DOHH2 (cell line): ENCODE measurements around the gene SPR.

ENCODE experiments used
- CTCF ChIP-seq: fragments of 200-600 bp; sonication (generic); IDR thresholded peaks from one replicate; pipeline ENCODE4 v1.5.1; 2014; ENCODE audit warnings: antibody characterized with exemption, mild to moderate bottlenecking, low read depth, low read length; ENCODE audit not compliant: poor library complexity, severe bottlenecking
- EZH2phosphoT487 ChIP-seq: fragments of 200-600 bp; sonication (generic); IDR thresholded peaks from 2 replicates; pipeline ENCODE4 v1.6.1; 2017; ENCODE audit warnings: borderline replicate concordance, mild to moderate bottlenecking, antibody characterized with exemption, low read length, moderate library complexity, mixed read lengths

- TF ChIP-seq CTCF, result no peak
- no peak for TF ChIP-seq EZH2phosphoT487
These were observed 49.6 kb downstream of the SPR start for GRCh38 chr2:72936660-72937355.
